NOMO-1 treated with DMSO at 0.1 percent for 48 hours (cell line): Measurements from ENCODE around the gene DIAPH1.

ENCODE experiments used
- DNase-seq: peaks from one replicate; lab custom pipeline; 2025; ENCODE audit not compliant: unreplicated experiment; lab: John Stamatoyannopoulos, UW

Gene DIAPH1

GRCh38 chr5:141508440-141508797 is 110.4 kb downstream of the DIAPH1 start:
- DNase-seq, result no peak

- DNase-seq, result peak; percentile 11
Observed at GRCh38 chr5:141507387-141508091, 111.3 kb downstream of the DIAPH1 start.

DNA sequence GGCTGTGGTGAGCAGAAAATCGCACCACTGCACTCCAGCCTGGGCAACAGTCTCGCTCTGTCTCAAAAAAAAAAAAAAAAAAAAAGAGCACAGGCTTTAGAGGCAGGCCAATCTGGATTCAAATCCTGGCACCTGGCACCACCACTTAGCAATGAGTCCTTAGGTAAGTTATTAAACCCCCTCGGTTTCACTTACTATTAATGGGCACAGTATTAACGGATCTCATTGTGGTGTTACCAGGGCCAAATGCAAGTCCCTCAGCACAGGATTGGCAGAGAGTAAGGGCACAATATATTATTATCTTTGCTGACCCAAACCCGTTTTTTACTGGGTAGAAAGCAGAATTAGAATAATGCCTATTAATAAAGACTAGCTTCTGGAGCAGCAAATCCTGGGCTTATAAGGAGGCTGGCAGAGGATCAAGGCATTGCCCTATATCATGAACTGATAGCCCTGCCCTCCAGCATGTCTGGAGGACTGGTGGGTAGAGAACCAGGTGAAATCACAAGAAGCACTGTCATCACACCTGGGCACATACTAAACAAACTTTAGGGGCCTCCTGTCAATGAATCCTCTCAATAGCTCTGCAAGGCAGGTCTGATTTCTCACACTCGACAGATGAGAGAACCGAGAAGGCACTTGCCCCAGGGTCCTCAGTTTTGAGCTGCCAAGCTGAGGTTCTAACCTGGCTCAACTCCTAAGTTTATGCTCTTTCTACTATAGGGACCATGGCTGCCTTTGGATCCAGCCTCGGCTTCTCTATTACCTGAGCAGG is 112.2 kb downstream of the DIAPH1 start:
- DNase-seq, result no peak

GRCh38 chr5:141504216-141504615 is 114.6 kb downstream of the DIAPH1 start:
- DNase-seq, result no peak

DNA sequence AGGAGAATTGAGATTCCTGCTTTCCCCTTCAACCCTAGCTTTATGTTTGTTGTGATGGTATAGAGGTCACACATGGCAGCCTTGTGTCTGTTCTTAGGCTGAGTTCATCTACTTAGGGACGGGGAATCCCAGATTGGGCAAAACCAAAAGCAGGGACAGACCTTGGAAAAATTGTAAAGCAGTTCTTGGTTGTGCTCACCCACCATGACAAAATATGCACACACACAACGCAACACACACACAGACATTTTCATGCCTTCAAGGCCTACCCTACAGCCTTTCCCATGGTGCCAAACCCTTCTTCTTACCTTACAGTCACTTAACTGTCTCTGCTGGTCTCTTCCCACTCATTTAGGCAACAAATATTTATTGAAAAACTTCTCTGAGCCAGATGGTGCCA is 115.1 kb downstream of the DIAPH1 start:
- DNase-seq, result no peak

DNA sequence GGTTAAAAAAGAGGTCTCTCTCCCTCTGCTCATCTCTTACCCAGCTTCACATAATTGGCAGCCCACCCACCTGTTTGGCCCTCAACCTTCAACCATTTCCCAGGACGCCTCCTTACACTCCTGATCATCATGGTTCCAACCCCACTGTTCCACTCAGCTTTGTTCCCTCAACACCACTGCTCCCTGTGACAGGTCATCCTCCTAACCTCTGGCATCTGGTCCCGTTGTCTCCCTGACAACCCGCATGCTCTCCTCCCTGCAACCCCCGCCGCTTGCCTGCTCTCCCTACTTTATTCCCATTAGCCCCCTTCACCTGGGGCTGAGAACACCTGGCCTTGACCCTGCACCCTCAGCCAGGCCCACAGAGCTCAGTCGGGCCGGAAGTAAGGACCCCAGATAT is 117.0 kb downstream of the DIAPH1 start:
- no peak for DNase-seq

DNA sequence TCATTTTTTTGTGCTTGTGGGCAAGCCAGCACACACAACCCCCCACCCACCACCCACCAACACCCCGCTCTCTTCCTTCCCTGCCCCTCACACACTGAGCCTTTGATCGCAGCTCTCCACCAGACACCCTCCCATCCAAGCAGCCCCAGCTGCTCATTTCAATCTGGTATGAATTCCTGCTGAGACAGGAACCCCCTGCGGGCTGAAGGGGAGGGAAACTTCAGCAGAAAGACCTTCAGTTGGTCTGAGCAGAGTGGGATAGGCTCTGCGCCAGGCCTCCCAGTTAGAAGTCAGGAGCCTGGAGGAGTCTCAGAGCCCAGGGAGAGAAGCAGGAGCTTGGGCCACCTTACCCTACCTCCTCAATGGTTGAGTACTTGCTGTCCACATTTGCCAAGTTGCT is 122.8 kb downstream of the DIAPH1 start:
- DNase-seq, result no peak

DNA sequence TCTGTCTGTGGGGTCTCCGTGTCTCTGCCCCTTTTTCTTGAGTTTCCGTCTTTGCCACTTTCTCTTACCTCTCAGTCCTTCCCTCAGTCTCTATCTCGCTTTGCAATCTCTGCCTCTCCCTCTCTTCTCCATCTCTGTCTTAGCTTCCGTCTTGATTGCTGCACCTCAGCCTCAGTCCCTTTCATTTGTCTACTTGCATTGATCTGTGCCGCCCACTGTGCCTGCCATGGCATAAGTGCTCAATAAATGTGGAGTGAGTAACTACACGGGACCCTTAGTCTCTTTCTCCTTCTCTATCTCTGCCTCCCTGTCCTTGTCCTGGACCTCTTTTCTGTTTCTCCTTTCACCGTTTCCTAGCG is 123.4 kb downstream of the DIAPH1 start:
- no peak for DNase-seq

DNA sequence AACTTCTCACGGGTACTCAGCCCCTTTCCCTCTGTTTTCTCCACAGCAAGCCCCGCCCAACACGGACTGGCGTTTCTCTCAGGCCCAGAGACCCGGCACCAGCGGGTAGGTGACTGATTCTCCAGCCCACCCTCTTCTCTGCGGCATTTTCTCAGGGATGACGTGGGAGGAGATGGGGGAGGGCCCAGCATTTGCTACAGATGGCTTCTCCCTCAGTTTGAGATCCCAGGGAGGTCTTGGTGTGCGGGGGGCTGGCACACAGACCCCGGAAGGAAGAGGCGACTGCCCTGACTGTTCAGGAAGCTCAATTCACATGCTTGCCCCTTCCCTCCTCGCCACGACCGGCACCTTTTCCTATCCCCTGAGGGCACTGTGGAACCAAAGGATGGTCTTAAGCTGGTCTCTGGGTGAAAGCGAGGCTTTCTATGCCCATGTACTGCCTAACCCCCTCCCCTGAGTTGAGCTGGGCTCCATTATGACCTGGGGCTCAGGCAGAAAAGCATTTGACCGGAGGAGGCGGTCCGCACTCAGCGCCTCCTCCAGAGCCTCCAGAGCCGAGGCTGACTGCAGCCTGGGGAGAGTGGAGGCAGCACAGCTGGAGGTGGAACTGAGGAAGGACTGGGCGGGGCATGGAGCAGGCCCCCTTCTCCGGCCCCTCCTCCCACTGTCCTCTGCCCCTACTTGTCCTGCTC is 123.9 kb downstream of the DIAPH1 start:
- DNase-seq, result no peak

DNA sequence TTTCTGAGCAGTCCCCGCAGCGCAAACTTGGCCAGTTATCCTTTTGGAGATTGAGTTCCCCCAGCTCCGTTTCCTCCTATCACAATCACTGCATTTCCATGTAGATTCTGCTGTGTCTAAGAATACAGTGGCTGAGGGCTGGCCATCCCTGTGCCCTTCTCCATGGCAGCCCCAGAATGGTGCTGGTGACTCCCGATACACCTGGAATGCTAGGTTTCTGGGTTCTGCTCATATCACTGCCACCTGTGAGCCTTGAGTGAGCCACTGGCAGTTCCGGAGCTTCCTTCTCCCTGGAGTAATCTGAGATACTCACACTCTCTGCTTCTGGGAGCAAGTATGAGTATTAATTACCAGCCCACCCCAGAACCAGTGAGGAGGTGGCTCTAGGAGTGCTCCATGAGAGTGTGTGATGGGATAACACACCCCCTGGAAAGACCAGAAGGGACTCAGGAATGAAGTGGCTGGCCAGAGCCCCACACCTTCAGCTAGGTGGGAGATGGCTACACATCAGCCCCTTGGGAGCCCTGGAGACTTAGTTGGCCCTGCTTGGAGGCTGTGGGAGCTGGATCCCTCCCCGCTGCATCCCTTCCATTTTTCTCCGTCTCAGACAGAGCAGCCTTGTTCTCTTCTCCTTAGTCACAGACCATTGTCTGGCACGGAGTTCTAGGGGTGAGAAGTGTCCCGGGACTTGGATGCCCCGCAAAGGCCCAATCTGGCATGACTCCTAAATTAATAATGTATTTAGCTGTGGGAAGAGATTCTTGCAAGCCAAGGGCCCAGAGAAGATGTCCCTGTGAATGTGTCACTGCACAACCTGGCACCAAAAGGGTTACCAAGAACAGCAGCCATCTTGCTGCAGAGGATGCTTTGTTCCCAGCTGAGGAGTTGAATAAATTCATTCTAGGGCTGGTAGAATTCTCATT is 125.0 kb downstream of the DIAPH1 start:
- DNase-seq, result no peak

- peak; percentile 17 for DNase-seq
Observed at GRCh38 chr5:141492168-141492885, 126.5 kb downstream of the DIAPH1 start.

DNA sequence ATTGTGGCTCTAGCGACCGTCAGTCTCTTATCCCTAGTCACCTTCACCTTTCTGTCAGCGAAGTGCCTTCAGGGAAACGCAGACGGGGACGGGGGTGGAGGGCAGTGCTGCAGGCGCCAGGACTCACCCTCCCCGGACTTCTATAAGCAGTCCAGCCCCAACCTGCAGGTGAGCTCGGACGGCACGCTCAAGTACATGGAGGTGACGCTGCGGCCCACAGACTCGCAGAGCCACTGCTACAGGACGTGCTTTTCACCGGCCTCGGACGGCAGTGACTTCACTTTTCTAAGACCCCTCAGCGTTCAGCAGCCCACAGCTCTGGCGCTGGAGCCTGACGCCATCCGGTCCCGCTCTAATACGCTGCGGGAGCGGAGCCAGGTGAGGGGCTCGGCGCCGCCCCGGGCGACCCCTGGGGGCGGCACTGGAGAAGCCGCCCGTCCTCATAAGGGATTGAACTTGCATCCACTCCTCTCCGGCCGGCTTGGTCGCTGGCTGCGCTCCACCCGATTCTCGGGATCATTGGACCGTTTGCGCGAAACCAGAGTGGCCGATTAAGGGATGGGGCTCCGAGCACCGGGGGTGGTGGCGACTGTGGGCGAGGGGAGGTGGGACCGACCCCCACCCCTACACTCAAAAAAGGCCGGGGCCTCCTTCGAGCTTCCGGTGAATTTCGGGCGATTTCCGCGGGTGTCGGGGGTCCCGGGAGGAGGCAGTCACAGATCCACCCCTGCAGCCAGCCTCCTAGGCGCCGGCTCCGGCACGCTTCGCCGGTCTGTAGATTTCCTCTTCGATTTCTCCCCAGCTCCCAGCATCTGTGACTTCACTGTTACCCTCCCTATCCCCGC is 127.3 kb downstream of the DIAPH1 start:
- no peak for DNase-seq

- DNase-seq, result no peak
Observed at GRCh38 chr5:141490771-141491170, 128.0 kb downstream of the DIAPH1 start.

DNA sequence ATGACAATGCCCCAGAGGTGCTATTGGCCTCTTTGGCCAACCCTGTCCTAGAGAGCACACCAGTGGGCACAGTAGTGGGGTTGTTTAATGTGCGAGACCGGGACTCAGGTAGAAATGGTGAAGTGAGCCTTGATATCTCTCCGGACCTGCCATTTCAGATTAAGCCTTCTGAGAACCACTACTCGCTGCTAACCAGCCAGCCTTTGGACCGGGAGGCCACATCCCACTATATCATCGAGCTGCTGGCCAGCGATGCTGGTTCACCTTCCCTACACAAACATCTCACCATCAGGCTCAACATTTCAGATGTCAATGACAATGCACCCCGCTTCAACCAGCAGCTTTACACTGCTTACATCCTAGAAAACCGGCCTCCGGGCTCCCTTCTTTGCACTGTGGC is 128.5 kb downstream of the DIAPH1 start:
- no peak for DNase-seq

DNA sequence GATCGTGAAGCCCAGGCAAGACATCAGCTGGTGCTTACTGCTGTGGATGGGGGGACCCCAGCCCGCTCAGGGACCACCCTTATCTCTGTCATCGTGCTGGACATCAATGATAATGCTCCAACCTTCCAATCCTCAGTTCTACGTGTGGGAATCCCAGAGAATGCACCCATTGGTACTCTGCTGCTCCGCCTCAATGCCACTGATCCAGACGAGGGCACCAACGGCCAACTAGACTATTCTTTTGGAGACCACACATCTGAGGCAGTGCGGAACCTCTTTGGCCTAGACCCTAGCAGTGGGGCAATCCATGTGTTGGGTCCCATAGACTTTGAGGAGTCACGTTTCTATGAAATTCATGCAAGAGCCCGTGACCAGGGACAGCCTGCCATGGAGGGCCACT is 129.0 kb downstream of the DIAPH1 start:
- DNase-seq, result no peak

DNA sequence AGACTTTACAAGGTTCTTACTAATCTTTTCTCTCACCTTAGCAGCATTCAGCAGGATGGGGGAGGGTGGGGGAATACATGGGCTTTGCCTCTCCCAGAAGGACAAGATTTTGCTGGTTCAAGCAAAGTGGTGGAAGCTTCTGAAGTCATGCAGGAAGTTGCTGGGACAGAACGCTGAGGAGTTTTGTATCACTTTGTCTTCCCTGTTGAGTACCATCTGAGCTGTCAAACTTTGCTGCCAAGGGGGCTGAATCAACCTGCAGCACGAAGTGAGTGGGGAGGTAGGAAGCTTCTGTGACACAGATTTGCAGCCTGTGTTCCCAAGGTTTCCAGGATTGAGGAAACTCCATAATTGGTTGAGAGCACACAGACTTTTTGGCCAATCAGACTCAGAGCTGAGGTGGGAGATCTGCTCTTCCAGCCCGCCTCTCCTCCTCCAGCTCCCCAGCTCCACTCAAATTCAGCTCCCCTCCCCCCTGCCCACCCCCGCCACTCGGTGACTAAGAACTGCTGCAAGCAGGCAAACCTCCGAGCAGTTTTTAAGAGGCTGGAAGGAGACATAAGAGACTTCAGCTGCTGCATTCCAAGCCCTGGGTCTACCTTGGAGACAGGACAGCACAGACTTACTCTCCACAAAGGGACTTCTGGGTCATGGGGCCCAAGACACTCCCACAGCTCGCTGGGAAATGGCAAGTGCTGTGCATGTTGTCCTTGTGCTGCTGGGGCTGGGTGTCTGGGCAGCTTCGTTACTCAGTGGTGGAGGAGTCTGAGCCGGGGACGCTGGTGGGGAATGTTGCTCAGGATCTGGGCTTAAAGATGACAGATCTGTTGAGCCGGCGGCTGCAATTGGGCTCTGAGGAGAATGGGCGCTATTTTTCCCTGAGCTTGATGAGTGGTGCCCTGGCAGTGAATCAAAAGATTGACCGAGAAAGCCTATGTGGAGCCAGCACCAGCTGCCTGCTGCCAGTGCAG is 129.9 kb downstream of the DIAPH1 start, which contains the start of gene PCDHGC5:
TSS of gene PCDHGC5 (plus strand) at position 491 of the 971 bp plus-strand sequence. CDS start at position 651, 160 bp downstream.
- no peak for DNase-seq

DNA sequence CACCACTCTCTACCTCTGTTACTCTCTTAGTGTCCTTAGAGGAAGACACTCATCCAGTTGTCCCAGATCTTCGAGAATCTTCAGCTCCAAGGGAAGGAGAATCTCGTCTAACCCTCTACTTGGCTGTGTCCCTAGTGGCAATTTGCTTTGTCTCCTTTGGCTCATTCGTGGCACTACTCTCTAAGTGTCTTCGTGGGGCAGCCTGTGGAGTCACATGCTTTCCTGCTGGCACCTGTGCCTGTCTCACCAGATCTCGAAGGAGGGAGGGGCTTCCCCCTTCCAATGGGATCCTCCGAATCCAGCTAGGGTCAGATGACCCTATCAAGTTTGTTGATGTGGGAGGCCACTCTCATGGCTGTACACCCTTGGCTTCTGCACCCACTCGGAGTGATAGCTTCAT is 131.7 kb downstream of the DIAPH1 start:
- no peak for DNase-seq

- no peak for DNase-seq
Observed at GRCh38 chr5:141486091-141486490, 132.7 kb downstream of the DIAPH1 start.
